VCaP (cell line): ENCODE data around the gene SLC36A2.

Experiments used
- H3K27ac ChIP-seq: fragments of 450-650 bp; 2 replicates; pipeline ENCODE4 v1.5.1; 2017
- CTCF ChIP-seq: fragments of 450-650 bp; conservative IDR thresholded peaks from 2 replicates; pipeline ENCODE4 v1.5.1; 2017; ENCODE audit warnings: mild to moderate bottlenecking, moderate library complexity

Gene SLC36A2

GRCh38 chr5:151271336-151271735 lies 76.0 kb downstream of the SLC36A2 start:
- no peak overlapping the region for H3K27ac ChIP-seq
- no peak for TF ChIP-seq CTCF

- no peak for TF ChIP-seq CTCF
- no peak overlapping the region for H3K27ac ChIP-seq
Measured at GRCh38 chr5:151270599-151270998, 76.8 kb downstream of the SLC36A2 start.

- no peak for TF ChIP-seq CTCF
- H3K27ac ChIP-seq: no peak overlapping the region
Measured at GRCh38 chr5:151267491-151268260, 79.7 kb downstream of the SLC36A2 start.
